Nephron (organoid): ENCODE data around the gene AGFG2.

Source experiments
- H3K27ac Mint-ChIP-seq, 3 experiments: 2 replicates each; pipeline ENCODE4 v1.8.0; 2020; ENCODE audit warnings: mixed read lengths in 3 of 3, mild to moderate bottlenecking in 2 of 3, moderate library complexity in 1 of 3
- H3K27me3 Mint-ChIP-seq: 2 replicates; pipeline ENCODE4 v1.8.0; 2021; ENCODE audit warnings: low read depth, mild to moderate bottlenecking, moderate library complexity, mixed read lengths
- H3K36me3 Mint-ChIP-seq: 2 replicates; pipeline ENCODE4 v1.8.0; 2020; ENCODE audit warnings: low read depth, mixed read lengths
- H3K4me1 Mint-ChIP-seq: 2 replicates; pipeline ENCODE4 v1.8.0; 2020; ENCODE audit warnings: mixed read lengths
- H3K4me3 Mint-ChIP-seq, 3 experiments: 2 replicates each; pipeline ENCODE4 v1.8.0; 2020; ENCODE audit warnings: mild to moderate bottlenecking in 3 of 3, mixed read lengths in 3 of 3, moderate library complexity in 2 of 3
- H3K9me3 Mint-ChIP-seq: 2 replicates; pipeline ENCODE4 v1.8.0; 2020; ENCODE audit warnings: mixed read lengths
- TF ChIP-seq, protein P1 (sequence below), 3 experiments: fragments of 200-600 bp; sonication (generic); IDR thresholded peaks; one replicate each; pipeline ENCODE4 v1.5.0; 2021; ENCODE audit warnings: antibody characterized with exemption in 3 of 3; ENCODE audit not compliant: unreplicated experiment in 3 of 3

The AGFG2 gene, protein sequence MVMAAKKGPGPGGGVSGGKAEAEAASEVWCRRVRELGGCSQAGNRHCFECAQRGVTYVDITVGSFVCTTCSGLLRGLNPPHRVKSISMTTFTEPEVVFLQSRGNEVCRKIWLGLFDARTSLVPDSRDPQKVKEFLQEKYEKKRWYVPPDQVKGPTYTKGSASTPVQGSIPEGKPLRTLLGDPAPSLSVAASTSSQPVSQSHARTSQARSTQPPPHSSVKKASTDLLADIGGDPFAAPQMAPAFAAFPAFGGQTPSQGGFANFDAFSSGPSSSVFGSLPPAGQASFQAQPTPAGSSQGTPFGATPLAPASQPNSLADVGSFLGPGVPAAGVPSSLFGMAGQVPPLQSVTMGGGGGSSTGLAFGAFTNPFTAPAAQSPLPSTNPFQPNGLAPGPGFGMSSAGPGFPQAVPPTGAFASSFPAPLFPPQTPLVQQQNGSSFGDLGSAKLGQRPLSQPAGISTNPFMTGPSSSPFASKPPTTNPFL

DNA sequence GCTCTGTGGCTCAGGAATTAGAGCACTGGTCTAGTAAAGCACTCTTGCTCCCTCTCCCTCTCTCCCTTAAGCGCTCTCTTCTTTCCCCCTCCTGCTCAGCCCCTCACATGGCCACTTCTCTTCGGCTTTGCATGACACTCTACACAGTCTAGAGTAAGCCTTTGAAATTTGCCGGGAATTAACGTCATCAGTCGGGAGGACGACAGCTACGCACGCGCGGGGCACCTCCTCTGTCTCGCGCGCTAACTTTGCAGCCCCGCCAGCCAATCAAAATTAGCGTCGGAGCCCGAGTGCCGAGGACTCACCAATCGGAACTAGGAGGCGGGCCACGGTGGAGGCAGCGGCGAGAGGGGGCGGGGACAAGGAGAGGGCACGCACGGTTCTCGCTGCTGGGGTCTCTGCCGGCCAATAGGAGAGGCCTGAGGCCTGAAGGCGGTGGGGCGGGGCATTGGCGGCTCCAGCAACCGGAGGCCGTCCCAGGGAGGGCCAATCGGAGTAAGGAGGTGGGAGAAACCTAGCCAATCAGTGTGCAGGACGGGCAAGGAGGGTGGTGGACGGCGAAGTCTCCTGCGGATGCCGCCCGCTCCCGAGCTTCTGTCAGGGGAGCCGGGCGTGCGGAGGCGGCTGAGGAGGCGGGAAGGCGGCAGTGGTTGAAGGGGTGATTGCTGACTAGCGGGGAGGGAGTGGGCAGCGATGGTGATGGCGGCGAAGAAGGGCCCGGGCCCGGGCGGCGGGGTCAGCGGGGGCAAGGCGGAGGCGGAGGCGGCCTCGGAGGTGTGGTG lies at the start of gene AGFG2:
Gene AGFG2 (plus strand): TSS at position 550 of the 782 bp plus-strand sequence. CDS start 144 bp downstream, at position 694.
- H3K27me3 Mint-ChIP-seq: peaks cover 4% of the 10 kb centered on the region
- TF ChIP-seq, protein P1, sequence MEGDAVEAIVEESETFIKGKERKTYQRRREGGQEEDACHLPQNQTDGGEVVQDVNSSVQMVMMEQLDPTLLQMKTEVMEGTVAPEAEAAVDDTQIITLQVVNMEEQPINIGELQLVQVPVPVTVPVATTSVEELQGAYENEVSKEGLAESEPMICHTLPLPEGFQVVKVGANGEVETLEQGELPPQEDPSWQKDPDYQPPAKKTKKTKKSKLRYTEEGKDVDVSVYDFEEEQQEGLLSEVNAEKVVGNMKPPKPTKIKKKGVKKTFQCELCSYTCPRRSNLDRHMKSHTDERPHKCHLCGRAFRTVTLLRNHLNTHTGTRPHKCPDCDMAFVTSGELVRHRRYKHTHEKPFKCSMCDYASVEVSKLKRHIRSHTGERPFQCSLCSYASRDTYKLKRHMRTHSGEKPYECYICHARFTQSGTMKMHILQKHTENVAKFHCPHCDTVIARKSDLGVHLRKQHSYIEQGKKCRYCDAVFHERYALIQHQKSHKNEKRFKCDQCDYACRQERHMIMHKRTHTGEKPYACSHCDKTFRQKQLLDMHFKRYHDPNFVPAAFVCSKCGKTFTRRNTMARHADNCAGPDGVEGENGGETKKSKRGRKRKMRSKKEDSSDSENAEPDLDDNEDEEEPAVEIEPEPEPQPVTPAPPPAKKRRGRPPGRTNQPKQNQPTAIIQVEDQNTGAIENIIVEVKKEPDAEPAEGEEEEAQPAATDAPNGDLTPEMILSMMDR (IDR thresholded peaks at IDR 0.05; ENCODE audit: unreplicated experiment in 3 of 3): no peak
- H3K27ac Mint-ChIP-seq: peak within 1 kb of the TSS in 2 of 3 experiments; percentile 12 to 35
- H3K4me3 Mint-ChIP-seq: peak within 1 kb of the TSS; percentile 87 to 95 (median 90)
- H3K36me3 Mint-ChIP-seq: no peaks in the 10 kb centered on the region
- peaks cover 21% of the 10 kb centered on the region for H3K4me1 Mint-ChIP-seq
- H3K9me3 Mint-ChIP-seq: no peaks in the 10 kb centered on the region

DNA sequence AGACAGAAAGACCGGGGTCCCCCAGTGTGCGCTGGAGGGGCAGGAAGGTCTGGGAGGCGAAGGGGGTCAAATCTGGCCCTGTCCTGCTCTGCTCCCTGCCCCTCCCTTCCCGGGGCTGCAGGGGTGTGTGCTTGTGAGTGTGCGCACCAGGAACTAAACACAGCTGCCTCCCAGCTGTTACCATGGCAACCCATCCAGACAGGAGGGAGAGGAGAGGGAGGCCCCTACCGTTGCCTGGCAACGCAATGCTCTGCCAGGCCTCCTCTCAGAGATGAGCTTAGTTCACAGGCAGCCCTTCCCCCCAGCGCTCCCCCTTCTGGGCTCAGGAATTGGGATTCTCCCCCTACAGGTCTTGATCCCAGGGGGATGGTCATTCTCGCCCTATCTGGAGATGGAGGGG lies 49.2 kb upstream of the AGFG2 start:
- TF ChIP-seq, protein P1 (IDR thresholded peaks at IDR 0.05; ENCODE audit: unreplicated experiment in 3 of 3): no peak
- Mint-ChIP-seq H3K9me3 (no peaks in the 10 kb centered on the region), H3K4me3 (peak overlapping the region in 2 of 3 experiments; percentile 34 to 49), H3K27ac (peak overlapping the region; percentile 4 to 60 (median 59)), H3K27me3 (peaks cover 20% of the 10 kb centered on the region), H3K36me3 (peaks cover 7% of the 10 kb centered on the region), H3K4me1 (peaks cover 26% of the 10 kb centered on the region)

DNA sequence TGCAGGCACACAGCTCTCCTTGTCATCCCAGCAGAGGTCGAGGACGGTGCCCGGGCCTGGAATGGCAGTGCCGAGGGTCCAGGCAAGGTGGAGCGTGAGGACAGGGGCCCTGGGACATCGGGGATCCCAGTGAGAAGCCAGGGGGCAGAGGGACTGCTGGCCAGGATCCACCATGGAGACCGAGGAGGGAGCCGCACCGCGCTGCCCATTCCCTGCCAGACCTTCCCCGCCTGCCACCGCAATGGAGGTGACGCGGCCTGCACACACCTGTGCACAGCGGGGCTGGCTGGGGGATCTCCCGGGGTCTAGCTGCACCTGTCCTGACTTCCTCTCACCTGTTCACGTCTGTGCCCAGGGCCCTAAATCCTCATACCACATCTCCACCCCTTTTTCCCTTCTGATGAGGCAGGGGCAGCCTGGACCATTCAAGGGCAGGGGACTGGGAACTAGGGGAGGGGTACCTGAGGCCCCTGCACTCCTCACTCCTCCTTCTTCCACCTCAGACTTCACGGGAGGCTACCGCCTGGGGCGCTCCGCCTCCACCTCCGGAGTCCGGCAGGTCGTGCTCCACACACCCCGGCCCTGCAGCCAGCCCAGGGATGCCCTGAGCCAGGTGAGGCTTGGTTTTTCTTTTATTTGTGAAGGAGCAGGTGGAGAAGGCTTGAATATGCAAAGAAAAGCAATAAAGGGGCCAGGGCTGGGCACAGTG lies 48.4 kb upstream of the AGFG2 start:
- Mint-ChIP-seq H3K9me3 (no peaks in the 10 kb centered on the region), H3K4me3 (no peak overlapping the region), H3K27me3 (peaks cover 21% of the 10 kb centered on the region), H3K36me3 (peaks cover 14% of the 10 kb centered on the region), H3K27ac (peak overlapping the region in 1 of 3 experiments; percentile 60), H3K4me1 (peaks cover 23% of the 10 kb centered on the region)
- TF ChIP-seq, protein P1 (IDR thresholded peaks at IDR 0.05; ENCODE audit: unreplicated experiment in 3 of 3): no peak

DNA sequence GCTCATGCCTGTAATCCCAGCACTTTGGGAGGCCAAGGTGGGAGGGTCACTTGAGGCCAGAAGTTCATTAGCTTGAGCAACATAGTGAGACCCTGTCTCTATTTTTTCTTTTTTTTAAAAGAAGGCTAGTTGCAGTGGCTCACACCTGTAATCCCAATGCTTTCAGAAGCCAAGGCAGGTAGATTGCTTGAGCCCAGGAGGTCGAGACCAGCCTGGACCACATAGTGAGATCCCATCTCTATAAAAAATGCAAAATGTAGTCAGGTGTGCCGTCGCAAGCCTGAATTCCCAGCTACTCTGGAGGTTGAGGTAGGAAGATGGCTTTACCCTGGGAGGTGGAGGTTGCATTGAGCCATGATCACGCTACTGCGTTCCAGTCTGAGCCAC lies 47.8 kb upstream of the AGFG2 start:
- TF ChIP-seq, protein P1 (IDR thresholded peaks at IDR 0.05; ENCODE audit: unreplicated experiment in 3 of 3): no peak
- H3K36me3 Mint-ChIP-seq: peaks cover 17% of the 10 kb centered on the region
- peak overlapping the region in 1 of 3 experiments; percentile 51 for H3K4me3 Mint-ChIP-seq
- no peaks in the 10 kb centered on the region for H3K9me3 Mint-ChIP-seq
- H3K27ac Mint-ChIP-seq: no peak overlapping the region
- H3K27me3 Mint-ChIP-seq: peaks cover 22% of the 10 kb centered on the region
- peaks cover 18% of the 10 kb centered on the region for H3K4me1 Mint-ChIP-seq

DNA sequence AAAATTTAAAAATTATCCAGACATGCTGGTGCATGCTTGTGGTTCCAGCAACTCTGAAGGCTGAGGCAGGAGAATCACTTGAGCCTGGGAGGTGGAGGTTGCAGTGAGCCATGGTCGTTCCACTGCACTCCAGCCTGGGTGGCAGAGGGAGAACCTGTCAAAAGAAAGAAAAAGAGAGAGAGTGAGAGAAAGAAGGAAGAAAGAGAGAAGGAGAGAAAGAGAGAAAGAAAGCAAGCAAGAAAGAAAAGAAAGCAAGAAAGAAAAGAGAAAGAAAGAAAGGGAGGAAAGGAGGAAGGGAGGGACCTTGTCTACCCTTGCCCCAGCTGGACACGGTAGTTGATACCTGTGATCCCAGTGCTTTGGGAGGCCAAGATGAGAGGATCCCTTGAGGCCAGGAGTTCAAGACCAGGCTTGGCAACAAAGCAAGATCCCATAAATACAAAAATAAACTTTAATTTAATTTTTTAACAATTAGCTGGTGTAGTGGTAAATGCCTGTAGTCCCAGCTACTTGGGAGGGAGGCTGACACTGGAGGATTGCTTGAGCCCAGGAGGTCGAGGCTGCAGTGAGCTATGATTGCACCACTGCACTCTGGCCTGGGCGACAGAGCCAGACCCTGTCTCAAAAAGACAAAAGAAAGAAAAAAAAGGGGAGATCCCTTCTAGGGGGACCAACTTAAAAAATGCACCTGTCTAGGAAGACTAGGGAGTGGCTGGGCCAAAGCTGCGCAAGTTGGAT lies 46.1 kb upstream of the AGFG2 start:
- Mint-ChIP-seq H3K27ac (peak overlapping the region in 1 of 3 experiments; percentile 74), H3K36me3 (peaks cover 19% of the 10 kb centered on the region), H3K27me3 (peaks cover 25% of the 10 kb centered on the region), H3K9me3 (no peaks in the 10 kb centered on the region), H3K4me1 (peaks cover 18% of the 10 kb centered on the region), H3K4me3 (peak overlapping the region; percentile 62 to 72 (median 70))
- TF ChIP-seq, protein P1 (IDR thresholded peaks at IDR 0.05; ENCODE audit: unreplicated experiment in 3 of 3): no peak
